SJCRH30 (cell line): ENCODE results near the gene ZNF140. TPM values are rescaled to one million over a fixed set of nuclear protein-coding genes. Genes with fewer than 3 reads are reported as not detected.

Source experiments
- DNase-seq, 2 experiments: peaks; one replicate each; pipeline ENCODE4 v3.0.0-alpha.2; 2015 to 2020
- H3K27ac ChIP-seq: fragments of 250-450 bp; sonication (Bioruptor Pico); 2 replicates; pipeline ENCODE4 v1.5.1; 2020; ENCODE audit warnings: mild to moderate bottlenecking, moderate library complexity
- H3K27me3 ChIP-seq: fragments of 250-450 bp; sonication (Bioruptor Pico); 2 replicates; pipeline ENCODE4 v1.5.1; 2020; ENCODE audit warnings: mild to moderate bottlenecking, moderate library complexity
- H3K36me3 ChIP-seq: fragments of 250-450 bp; sonication (Bioruptor Pico); 2 replicates; pipeline ENCODE4 v1.5.1; 2020; ENCODE audit warnings: mild to moderate bottlenecking, moderate library complexity
- H3K4me1 ChIP-seq: fragments of 250-450 bp; sonication (Bioruptor Pico); 2 replicates; pipeline ENCODE4 v1.5.1; 2020; ENCODE audit warnings: mild to moderate bottlenecking, moderate library complexity
- H3K4me3 ChIP-seq: fragments of 250-450 bp; sonication (Bioruptor Pico); 2 replicates; pipeline ENCODE4 v1.5.1; 2020; ENCODE audit warnings: mild to moderate bottlenecking, moderate library complexity
- H3K9me3 ChIP-seq: fragments of 250-450 bp; sonication (Bioruptor Pico); replicated peaks from 2 replicates; pipeline ENCODE4 v1.5.1; 2020; ENCODE audit warnings: mild to moderate bottlenecking, moderate library complexity
- total RNA-seq: library from RNA; depleted of rRNA; stranded (reverse); fragments of >200 nt; shearing (Covaris generic); gene quantifications from 2 replicates; pipeline ENCODE4 v1.2.3, GENCODE V29; 2014; rRNA removed

ZNF140 gene
- 9.4 and 11.9 TPM in 2 replicates for total RNA-seq

DNA sequence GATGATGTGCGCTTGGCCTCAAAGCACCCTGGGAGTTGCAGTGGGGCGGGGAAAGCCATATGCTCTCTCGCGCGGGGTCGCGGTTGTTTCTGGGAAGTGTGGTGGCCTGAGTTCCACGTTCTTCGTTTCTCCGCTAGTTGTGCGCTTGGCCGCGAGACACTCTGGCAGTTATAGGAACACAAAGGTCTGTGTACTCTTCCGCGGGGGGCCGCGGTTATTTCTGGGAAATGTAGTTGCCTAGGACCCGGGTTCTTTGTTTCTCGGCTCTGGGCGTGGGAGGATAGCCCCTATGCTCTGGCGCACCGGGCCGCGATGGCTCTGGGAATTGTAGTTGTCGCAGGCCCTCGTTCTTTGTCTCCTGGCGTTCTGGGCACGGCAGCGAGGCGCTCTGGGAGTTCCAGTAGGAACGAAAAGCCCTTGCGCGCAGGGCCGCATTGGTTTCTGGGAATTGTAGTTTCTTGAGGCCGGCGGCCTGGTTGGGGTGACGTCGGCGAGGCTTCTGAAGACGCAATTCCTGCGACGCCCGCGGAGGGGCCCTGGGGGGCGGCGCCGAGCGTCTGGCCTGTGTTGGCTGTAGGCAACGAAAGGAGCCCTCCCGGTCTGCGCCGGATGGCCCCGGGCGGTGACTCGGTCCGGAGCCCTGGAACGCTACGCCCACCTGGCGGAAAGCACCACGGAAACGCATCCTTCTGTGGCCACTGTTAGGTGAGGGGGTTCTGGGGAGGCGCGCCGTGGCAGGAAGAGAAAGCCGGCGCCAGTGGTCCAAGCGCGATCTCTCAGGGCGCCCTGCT, at the start of gene ZNF140:
TSS of gene ZNF140 (plus strand) at position 556 of the 791 bp plus-strand sequence. CDS start 398 bp downstream, outside the sequence.
- no peaks in the 10 kb centered on the region for H3K4me1 ChIP-seq
- peaks cover 21% of the 10 kb centered on the region for H3K9me3 ChIP-seq
- peak within 1 kb of the TSS; percentile 96 for H3K27ac ChIP-seq
- peaks cover 20% of the 10 kb centered on the region for H3K36me3 ChIP-seq
- H3K27me3 ChIP-seq = no peaks in the 10 kb centered on the region
- DNase-seq = peak; percentile 83 to 85
- H3K4me3 ChIP-seq = peak within 1 kb of the TSS; percentile 66

DNA sequence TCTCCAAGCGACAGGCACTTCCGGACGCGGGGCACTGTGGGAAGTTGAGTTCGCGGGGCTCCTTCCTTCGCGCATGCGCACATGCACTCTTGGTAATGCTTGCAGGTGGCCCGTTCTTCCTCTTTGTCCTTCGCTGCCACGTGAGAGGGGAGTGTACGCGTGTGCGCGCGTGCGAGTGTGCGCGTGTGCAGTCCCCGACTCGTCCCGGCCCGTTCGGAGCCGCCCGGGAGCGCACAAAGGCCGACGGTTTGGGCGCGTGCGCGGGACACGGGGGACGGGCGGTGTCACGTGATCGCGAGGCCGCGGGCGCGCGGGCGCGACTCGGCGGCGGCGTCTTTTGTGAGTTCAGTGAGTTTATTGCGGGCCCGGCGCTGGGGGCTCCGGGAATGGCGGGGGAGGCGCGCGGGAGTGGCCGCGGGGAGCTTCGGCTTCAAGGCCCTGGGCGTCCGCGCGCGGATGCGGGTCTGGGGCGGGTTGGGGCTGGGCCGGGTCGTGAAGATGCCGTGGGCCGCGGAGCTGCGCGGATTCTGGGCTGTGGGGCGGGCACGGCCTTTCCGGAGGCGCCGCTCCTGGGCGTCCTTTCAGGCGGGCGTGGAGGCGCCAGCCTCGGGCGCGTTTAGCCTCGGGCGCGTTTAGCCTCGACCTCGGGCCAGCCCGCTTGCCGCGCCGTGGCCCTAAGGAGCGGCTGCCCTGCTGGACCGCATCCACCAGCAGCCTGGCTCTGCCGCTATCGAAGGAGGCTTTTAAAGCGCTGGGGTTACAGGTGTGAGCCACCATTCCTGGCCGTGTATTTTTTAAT, 43.3 kb upstream of the ZNF140 start, which contains the start of gene ZNF84:
TSS of gene ZNF84 (plus strand) at position 303 of the 799 bp plus-strand sequence. CDS start 3,959 bp downstream, outside the sequence.
- peaks cover 3% of the 10 kb centered on the region; the same call in 1 of the 2 replicates for H3K4me1 ChIP-seq
- no peaks in the 10 kb centered on the region for H3K27me3 ChIP-seq
- H3K27ac ChIP-seq = peak within 1 kb of the TSS; percentile 80
- DNase-seq = peak; percentile 95 to 98
- H3K9me3 ChIP-seq = peaks cover 30% of the 10 kb centered on the region
- H3K36me3 ChIP-seq = peaks cover 24% of the 10 kb centered on the region
- H3K4me3 ChIP-seq = peak within 1 kb of the TSS; percentile 79

DNA sequence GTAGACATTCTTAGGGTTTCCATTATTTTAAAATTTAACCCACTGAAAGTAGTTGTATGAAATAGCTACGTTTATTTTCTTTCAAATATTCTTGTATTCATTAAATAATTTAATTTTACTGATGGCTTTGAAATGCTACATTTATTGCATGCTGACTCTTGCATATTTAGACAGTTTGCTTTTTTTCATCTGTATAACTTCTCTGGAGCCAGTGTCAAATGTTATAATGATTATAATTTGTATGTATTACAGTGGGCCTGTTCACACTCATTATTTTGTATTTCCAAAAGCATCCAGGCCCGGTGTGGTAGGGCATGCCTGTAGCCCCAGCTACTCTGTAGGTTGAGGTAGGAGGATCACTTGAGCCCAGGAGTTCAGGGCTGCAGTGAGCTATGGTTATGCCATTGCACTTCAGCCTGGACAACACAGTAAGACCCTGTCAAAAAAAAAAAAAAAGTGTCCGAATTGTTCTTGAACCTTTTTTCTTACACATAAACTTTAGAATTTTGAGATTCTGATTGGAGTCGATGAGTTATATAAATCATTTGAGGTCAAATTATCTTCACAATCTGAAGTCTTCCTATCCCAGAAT, 42.5 kb upstream of the ZNF140 start:
- no peak for DNase-seq
- Histone ChIP-seq H3K36me3 (peaks cover 32% of the 10 kb centered on the region), H3K9me3 (peaks cover 31% of the 10 kb centered on the region), H3K27ac (peak overlapping the region; percentile 80; the same call in 1 of the 2 replicates), H3K27me3 (no peaks in the 10 kb centered on the region), H3K4me3 (peak overlapping the region; percentile 79), H3K4me1 (peaks cover 3% of the 10 kb centered on the region; the same call in 1 of the 2 replicates)

DNA sequence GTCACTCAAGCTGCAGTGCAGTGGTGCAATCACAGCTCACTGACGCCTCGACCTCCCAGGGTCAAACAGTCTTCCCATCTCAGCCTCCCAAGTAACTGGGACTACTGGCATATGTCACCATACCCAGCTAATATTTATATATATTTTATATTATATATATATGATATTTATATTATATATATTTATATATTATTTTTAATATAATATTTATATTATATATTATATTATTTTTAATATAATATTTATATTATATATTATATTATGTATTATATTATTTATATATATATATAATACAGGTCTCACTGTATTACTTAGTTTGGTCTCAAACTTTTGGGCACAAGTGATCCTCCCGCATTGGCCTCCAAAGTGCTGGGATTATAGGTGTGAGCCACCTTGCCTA, 34.0 kb upstream of the ZNF140 start:
- no peak overlapping the region for H3K27ac ChIP-seq
- H3K4me3 ChIP-seq = no peak overlapping the region
- peaks cover 95% of the 10 kb centered on the region for H3K36me3 ChIP-seq
- no peak for DNase-seq
- H3K4me1 ChIP-seq = no peaks in the 10 kb centered on the region
- peaks cover 25% of the 10 kb centered on the region for H3K9me3 ChIP-seq
- H3K27me3 ChIP-seq = no peaks in the 10 kb centered on the region

DNA sequence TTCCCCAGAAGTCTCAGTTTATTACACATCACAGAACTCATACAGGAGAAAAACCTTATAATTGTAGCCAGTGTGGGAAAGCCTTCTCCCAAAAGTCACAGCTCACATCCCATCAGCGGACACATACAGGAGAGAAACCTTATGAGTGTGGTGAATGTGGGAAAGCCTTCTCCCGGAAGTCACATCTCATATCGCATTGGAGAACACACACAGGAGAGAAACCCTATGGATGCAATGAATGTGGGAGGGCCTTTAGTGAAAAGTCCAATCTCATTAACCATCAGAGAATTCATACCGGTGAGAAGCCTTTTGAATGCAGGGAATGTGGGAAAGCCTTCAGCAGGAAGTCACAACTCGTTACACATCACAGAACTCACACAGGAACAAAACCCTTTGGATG, 23.3 kb upstream of the ZNF140 start:
- Histone ChIP-seq H3K36me3 (peaks cover 61% of the 10 kb centered on the region), H3K4me3 (no peak overlapping the region), H3K27ac (no peak overlapping the region), H3K4me1 (no peaks in the 10 kb centered on the region), H3K9me3 (peaks cover 61% of the 10 kb centered on the region), H3K27me3 (no peaks in the 10 kb centered on the region)
- DNase-seq = peak in 1 of 2 experiments; percentile 9

DNA sequence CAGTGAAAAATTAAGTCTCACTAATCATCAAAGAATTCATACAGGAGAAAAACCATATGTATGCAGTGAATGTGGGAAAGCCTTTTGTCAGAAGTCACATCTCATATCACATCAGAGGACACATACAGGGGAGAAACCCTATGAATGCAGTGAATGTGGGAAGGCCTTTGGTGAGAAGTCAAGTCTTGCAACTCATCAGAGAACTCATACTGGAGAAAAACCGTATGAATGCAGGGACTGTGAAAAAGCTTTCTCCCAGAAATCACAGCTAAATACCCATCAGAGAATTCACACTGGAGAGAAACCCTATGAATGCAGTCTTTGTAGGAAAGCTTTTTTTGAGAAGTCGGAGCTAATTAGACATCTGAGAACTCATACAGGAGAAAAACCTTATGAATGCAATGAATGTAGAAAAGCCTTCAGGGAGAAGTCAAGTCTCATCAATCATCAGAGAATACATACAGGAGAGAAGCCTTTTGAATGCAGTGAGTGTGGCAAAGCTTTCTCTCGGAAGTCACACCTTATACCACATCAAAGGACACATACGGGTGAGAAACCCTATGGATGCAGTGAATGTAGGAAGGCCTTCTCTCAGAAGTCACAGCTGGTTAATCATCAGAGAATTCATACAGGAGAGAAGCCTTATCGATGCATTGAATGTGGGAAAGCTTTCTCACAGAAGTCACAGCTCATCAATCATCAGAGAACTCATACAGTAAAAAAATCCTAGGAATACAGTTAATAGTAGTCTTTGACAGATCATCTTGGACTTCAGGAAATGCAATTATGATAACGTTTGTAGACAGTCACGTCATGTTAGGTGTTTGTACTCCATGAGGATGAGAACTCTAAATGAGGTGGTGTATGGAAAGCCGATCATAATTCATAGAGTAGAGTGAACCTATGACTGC, 22.3 kb upstream of the ZNF140 start:
- DNase-seq = peak in 1 of 2 experiments; percentile 31
- Histone ChIP-seq H3K9me3 (peaks cover 66% of the 10 kb centered on the region), H3K36me3 (peaks cover 51% of the 10 kb centered on the region), H3K27ac (no peak overlapping the region), H3K4me1 (no peaks in the 10 kb centered on the region), H3K4me3 (no peak overlapping the region), H3K27me3 (no peaks in the 10 kb centered on the region)

DNA sequence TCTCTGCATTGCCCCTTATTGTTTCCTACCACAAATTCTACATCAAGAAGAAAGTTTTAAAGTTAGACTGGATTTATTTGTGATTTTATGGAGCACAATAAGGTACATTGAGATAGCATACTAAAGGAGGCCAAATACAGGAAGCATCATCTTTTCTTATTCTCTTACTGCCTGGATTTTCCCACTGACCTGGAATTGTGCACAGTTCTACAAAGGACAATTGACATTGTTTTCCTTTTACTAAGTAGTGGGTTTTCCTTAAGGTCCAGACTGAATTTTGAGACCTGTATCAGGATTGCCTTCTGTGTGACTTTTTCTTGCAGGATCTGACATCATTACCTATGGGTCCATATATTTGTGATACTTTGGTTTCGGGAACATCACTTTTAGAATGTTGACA, 18.8 kb upstream of the ZNF140 start:
- Histone ChIP-seq H3K4me3 (no peak overlapping the region), H3K27me3 (no peaks in the 10 kb centered on the region), H3K36me3 (peaks cover 27% of the 10 kb centered on the region), H3K4me1 (no peaks in the 10 kb centered on the region), H3K9me3 (peaks cover 67% of the 10 kb centered on the region), H3K27ac (no peak overlapping the region)
- DNase-seq = no peak

GRCh38 chr12:133063556-133063955, 17.2 kb upstream of the ZNF140 start:
- no peak overlapping the region for H3K4me3 ChIP-seq
- peaks cover 15% of the 10 kb centered on the region for H3K36me3 ChIP-seq
- H3K4me1 ChIP-seq = no peaks in the 10 kb centered on the region
- H3K9me3 ChIP-seq = peaks cover 51% of the 10 kb centered on the region
- H3K27me3 ChIP-seq = no peaks in the 10 kb centered on the region
- no peak overlapping the region for H3K27ac ChIP-seq
- DNase-seq = no peak

DNA sequence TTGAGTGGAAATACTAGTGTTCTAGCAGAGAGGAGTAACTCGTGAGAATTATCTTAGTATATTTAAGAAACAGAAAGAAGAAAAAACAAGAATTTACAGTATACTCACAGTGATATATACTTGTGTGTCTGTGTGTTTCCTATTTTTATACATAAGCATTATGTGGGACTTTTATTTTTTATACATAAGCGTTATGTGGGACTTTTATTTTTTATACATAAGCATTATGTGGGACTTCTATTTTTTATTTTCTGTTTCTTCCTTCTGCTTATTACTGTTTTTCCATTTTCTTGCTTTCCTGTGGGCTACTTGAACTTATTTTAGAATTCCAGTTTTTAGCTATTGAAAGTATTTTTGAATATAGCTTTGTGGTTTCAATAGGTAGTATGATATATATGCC, 6.9 kb upstream of the ZNF140 start:
- H3K36me3 ChIP-seq = no peaks in the 10 kb centered on the region
- no peak overlapping the region for H3K4me3 ChIP-seq
- no peaks in the 10 kb centered on the region for H3K27me3 ChIP-seq
- H3K27ac ChIP-seq = no peak overlapping the region
- DNase-seq = no peak
- H3K4me1 ChIP-seq = no peaks in the 10 kb centered on the region
- 0 out of 2 replicates have a peak, but pooled peaks cover 3% of the 10 kb centered on the region for H3K9me3 ChIP-seq

DNA sequence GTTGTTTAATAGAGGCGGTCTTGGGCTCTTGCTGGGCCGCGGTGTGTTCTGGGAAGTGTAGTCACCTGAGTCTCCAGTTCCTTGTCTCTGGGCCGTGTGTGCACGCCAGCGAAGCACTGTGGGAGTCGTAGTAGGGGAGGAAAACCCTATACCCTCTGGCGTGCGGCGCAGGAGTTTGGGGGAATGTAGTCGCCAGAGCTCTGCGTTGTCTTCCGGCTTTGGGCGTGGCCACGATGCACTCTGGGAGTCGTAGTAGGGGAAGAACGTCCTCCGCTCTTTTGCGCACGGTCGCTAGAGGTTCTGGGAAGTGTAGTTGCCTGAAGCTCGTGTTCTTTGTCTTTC, 726 bp upstream of the ZNF140 start:
- H3K27me3 ChIP-seq = no peaks in the 10 kb centered on the region
- DNase-seq = peak; percentile 89 to 92
- peaks cover 21% of the 10 kb centered on the region for H3K9me3 ChIP-seq
- H3K4me1 ChIP-seq = no peaks in the 10 kb centered on the region
- peak overlapping the region; percentile 66 for H3K4me3 ChIP-seq
- H3K27ac ChIP-seq = peak overlapping the region; percentile 96
- H3K36me3 ChIP-seq = peaks cover 14% of the 10 kb centered on the region

DNA sequence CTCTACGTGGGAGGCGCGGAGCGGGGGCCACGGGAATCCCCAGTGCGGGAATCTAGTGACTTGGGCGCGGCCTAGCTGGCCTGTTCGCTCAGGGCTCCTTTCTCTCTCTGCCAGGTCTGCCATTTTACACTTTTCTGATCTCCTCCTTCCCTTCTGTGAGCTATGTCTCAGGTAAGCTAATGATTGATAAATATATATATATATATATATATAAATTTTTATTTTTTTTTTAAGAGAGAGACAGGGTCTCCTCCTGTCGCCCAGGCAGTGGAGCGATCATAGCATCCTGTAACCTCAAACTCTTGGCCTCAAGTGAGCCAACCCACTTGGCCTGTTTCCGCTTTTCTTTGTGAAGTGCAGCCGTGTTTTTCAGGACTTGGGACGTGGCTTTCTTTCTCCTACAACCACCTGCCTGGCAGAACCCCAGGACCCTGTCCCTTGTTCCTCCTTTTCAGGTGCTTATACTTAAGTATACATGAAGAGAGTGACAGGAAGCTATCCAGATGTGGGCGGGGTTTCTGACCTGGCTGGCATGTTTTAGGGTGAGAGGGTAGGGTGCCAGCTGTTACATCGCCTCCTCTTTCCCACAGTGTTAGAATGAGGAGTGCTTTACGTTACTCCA, 547 bp downstream of the ZNF140 start:
- Histone ChIP-seq H3K4me3 (peak overlapping the region; percentile 66), H3K27ac (peak overlapping the region; percentile 96), H3K36me3 (peaks cover 24% of the 10 kb centered on the region), H3K9me3 (peaks cover 21% of the 10 kb centered on the region), H3K27me3 (no peaks in the 10 kb centered on the region), H3K4me1 (no peaks in the 10 kb centered on the region)
- DNase-seq = no peak

DNA sequence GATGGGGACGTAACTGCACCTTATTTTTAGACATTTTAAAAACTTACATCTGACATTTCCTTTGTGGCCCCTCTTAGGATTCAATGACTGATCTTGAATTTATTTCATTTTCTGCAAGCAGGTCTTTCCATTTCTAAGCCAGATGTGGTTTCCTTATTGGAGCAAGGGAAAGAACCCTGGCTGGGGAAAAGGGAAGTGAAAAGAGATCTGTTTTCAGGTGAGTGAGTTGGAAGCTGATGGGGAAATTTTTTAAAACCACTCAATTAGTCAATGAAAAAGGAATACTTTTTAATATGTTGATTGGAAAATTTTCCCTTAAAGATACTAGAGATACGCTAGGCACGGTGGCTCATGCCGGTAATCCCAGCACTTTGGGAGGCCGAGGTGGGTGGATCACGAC, 2.6 kb downstream of the ZNF140 start:
- DNase-seq = no peak
- Histone ChIP-seq H3K4me1 (no peaks in the 10 kb centered on the region), H3K27ac (no peak overlapping the region), H3K4me3 (no peak overlapping the region), H3K9me3 (peaks cover 17% of the 10 kb centered on the region), H3K36me3 (peaks cover 26% of the 10 kb centered on the region), H3K27me3 (no peaks in the 10 kb centered on the region)

DNA sequence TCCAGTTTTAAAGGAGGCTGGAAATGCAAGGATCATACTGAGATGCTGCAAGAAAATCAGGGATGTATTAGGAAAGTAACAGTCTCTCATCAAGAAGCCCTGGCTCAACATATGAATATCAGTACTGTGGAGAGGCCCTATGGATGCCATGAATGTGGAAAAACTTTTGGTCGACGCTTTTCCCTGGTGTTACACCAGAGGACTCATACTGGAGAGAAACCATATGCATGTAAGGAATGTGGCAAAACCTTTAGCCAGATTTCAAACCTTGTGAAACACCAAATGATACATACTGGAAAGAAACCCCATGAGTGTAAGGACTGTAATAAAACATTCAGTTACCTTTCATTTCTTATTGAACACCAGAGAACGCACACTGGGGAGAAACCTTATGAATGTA, 24.9 kb downstream of the ZNF140 start:
- H3K9me3 ChIP-seq = peaks cover 53% of the 10 kb centered on the region
- no peaks in the 10 kb centered on the region for H3K27me3 ChIP-seq
- DNase-seq = peak in 1 of 2 experiments; percentile 2
- no peak overlapping the region for H3K4me3 ChIP-seq
- no peak overlapping the region for H3K27ac ChIP-seq
- H3K4me1 ChIP-seq = no peaks in the 10 kb centered on the region
- H3K36me3 ChIP-seq = peaks cover 60% of the 10 kb centered on the region
